ENCODE data around the gene CD7. TPM values are rescaled to one million over a fixed set of nuclear protein-coding genes. Genes with fewer than 3 reads are reported as not detected.

The CD7 gene
- total and polyA plus RNA-seq, 4 donors = 0.33 to 3.4 (median 1.7) TPM

- DNase-seq (no peak), ATAC-seq (ENCODE audit: low FRiP score) (peak; percentile 50)
- no peaks in the 10 kb centered on the region for H3K4me1 ChIP-seq (ENCODE audit: control insufficient read depth in 1 of 2, insufficient read depth in 2 of 2, low read length in 2 of 2)
- no peaks in the 10 kb centered on the region for H3K9me3 ChIP-seq (ENCODE audit: control insufficient read depth, low read length)
- no peaks in the 10 kb centered on the region for H3K36me3 ChIP-seq (ENCODE audit: control insufficient read depth in 1 of 2, insufficient read depth in 2 of 2, low read length in 1 of 2)
- no peaks in the 10 kb centered on the region for H3K27me3 ChIP-seq (ENCODE audit: control insufficient read depth in 1 of 2, insufficient read depth in 2 of 2, low read length in 1 of 2)
- 72 to 78% methylated on average over 19 to 20 of the region's 20 CpGs for WGBS, 2 donors
- H3K4me3 ChIP-seq (ENCODE audit: low read length in 2 of 2) = no peak overlapping the region
- intact Hi-C loops (cut with DNase I) = loop anchor here (10.0 kb wide), 2 partner anchors 198 to 408 kb away; no protein-coding TSS in a partner anchor
- H3K27ac ChIP-seq (ENCODE audit: low read depth in 1 of 2, low read length in 2 of 2) = no peak overlapping the region
These were observed 39.5 kb upstream of the CD7 start for GRCh38 chr17:82356845-82357355.

DNA sequence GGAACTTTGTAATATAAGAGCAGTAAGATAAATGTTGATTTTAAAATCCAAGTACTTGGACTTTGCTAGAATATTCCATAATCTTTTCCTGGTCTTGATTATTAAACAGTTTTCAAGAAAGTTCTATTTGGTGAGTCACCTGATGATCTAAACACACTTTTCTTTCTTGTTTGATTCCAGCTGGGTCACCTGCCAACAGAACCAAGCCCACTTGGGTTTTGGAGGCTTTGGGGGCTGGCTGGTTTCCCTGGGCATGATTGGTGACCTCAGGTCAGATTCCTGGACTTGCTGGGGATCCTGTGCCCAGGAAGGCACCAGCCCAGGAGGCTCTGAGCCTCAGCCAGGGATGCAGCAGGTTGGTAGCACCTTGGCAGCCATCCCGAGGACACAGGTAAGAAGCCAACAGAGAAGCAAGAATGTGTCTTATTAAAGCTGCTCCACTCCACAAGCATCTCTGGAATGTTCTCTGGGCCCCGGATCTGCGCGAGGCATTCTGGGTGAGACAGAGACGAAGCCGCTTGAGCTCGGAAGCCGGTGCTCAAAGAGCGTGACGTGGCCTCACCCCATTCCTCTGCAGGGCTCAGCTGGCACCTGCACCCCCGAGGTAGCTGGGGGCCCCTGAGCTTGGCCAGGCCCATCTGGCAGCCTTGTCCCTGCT is 38.5 kb upstream of the CD7 start:
- DNase-seq = no peak
- H3K4me3 ChIP-seq (ENCODE audit: low read length in 2 of 2) = no peak overlapping the region
- 20 to 27% methylated on average over 11 of the region's 11 CpGs for WGBS, 2 donors
- ATAC-seq (ENCODE audit: low FRiP score) = no peak
- H3K36me3 ChIP-seq (ENCODE audit: control insufficient read depth in 1 of 2, insufficient read depth in 2 of 2, low read length in 1 of 2) = no peaks in the 10 kb centered on the region
- intact Hi-C loops (cut with DNase I) = loop anchor here (10.0 kb wide), 2 partner anchors 199 to 409 kb away; no protein-coding TSS in a partner anchor
- H3K4me1 ChIP-seq (ENCODE audit: control insufficient read depth in 1 of 2, insufficient read depth in 2 of 2, low read length in 2 of 2) = no peaks in the 10 kb centered on the region
- no peak overlapping the region for H3K27ac ChIP-seq (ENCODE audit: low read depth in 1 of 2, low read length in 2 of 2)
- H3K27me3 ChIP-seq (ENCODE audit: control insufficient read depth in 1 of 2, insufficient read depth in 2 of 2, low read length in 1 of 2) = no peaks in the 10 kb centered on the region
- H3K9me3 ChIP-seq (ENCODE audit: control insufficient read depth, low read length) = no peaks in the 10 kb centered on the region

DNA sequence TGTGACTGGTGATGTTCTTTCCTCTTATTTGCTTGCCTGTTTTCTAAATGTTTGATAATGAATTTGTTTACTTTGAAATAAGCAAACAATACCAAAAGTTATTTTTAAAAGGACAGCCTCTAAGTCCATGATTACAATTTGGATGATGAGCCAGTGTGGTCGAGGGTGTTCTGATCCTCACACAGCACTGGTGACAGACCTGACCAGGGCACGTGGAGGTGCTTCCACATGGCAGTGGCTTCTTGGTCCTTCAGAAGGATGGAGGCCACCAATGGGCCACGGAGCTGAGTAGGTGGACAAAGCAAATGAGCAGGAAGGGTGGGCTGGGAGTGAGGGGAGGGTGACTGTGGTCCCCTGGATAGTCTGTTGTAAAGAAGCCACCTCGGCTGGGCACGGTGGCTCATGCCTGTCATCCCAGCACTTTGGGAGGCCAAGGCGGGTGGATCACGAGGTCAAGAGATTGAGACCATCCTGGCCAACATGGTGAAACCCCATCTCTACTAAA is 37.4 kb upstream of the CD7 start:
- DNase-seq = peak in 1 of 2 donors; percentile 58
- Histone ChIP-seq H3K4me1 (ENCODE audit: control insufficient read depth in 1 of 2, insufficient read depth in 2 of 2, low read length in 2 of 2) (no peaks in the 10 kb centered on the region), H3K27ac (ENCODE audit: low read depth in 1 of 2, low read length in 2 of 2) (no peak overlapping the region), H3K9me3 (ENCODE audit: control insufficient read depth, low read length) (no peaks in the 10 kb centered on the region), H3K27me3 (ENCODE audit: control insufficient read depth in 1 of 2, insufficient read depth in 2 of 2, low read length in 1 of 2) (no peaks in the 10 kb centered on the region), H3K36me3 (ENCODE audit: control insufficient read depth in 1 of 2, insufficient read depth in 2 of 2, low read length in 1 of 2) (no peaks in the 10 kb centered on the region), H3K4me3 (ENCODE audit: low read length in 2 of 2) (no peak overlapping the region)
- intact Hi-C loops (cut with DNase I) = loop anchor here (5.0 to 10.0 kb wide), 5 partner anchors 137 to 422 kb away; no protein-coding TSS in a partner anchor
- ATAC-seq (ENCODE audit: low FRiP score) = no peak
- WGBS, 2 donors = 94% methylated on average over 7 of the region's 7 CpGs

- ATAC-seq (ENCODE audit: low FRiP score) (no peak), DNase-seq (no peak)
- Histone ChIP-seq H3K36me3 (ENCODE audit: control insufficient read depth in 1 of 2, insufficient read depth in 2 of 2, low read length in 1 of 2) (no peaks in the 10 kb centered on the region), H3K4me1 (ENCODE audit: control insufficient read depth in 1 of 2, insufficient read depth in 2 of 2, low read length in 2 of 2) (no peaks in the 10 kb centered on the region), H3K9me3 (ENCODE audit: control insufficient read depth, low read length) (no peaks in the 10 kb centered on the region), H3K4me3 (ENCODE audit: low read length in 2 of 2) (no peak overlapping the region), H3K27ac (ENCODE audit: low read depth in 1 of 2, low read length in 2 of 2) (no peak overlapping the region), H3K27me3 (ENCODE audit: control insufficient read depth in 1 of 2, insufficient read depth in 2 of 2, low read length in 1 of 2) (no peaks in the 10 kb centered on the region)
- intact Hi-C loops (cut with DNase I) = loop anchor here (5.0 to 10.0 kb wide), 5 partner anchors 139 to 424 kb away; no protein-coding TSS in a partner anchor
- 89 to 93% methylated on average over 8 of the region's 8 CpGs for WGBS, 2 donors
These were observed 36.1 kb upstream of the CD7 start for GRCh38 chr17:82353484-82353883.

DNA sequence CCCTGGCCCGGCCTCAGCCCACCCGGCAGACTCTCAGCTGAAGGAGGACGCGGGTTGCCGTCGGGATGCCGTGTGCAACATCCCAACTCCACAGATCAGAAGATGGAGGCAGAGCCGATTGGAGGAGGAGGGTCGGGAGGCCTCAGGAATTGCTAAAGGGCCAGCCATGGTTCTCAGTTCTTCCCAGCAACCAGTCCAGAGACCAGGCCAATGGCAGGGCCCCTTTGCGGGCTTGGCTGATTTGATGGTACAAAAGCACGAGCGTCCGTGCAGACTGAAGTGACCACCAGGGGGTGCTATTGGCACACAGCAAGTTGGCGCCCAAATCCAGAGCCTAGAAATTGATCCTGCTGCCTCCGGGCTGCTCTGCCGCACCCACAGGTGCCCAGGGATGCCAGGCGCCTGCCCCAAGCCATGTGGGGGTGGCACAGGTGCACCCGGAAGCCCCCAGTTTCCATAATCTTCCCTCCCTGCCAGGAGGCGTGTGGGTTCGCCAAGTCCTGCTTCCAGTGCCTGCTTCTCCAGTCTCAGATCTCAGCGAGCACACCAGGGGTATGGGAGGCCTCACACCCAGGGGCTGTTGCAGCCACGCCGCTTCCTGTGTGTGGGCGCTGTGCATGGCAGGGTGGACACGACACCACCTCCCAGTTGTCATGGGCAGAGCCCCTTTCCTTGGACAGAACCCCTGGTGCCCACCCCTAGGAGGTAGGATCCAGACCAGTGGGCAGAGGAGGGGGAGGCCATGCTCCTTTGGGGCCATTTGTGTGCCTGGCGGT is 34.5 kb upstream of the CD7 start:
- Histone ChIP-seq H3K4me1 (ENCODE audit: control insufficient read depth in 1 of 2, insufficient read depth in 2 of 2, low read length in 2 of 2) (no peaks in the 10 kb centered on the region), H3K4me3 (ENCODE audit: low read length in 2 of 2) (no peak overlapping the region), H3K36me3 (ENCODE audit: control insufficient read depth in 1 of 2, insufficient read depth in 2 of 2, low read length in 1 of 2) (no peaks in the 10 kb centered on the region), H3K27me3 (ENCODE audit: control insufficient read depth in 1 of 2, insufficient read depth in 2 of 2, low read length in 1 of 2) (no peaks in the 10 kb centered on the region), H3K27ac (ENCODE audit: low read depth in 1 of 2, low read length in 2 of 2) (no peak overlapping the region), H3K9me3 (ENCODE audit: control insufficient read depth, low read length) (no peaks in the 10 kb centered on the region)
- ATAC-seq (ENCODE audit: low FRiP score) = peak; percentile 84
- 33 to 38% methylated on average over 25 to 26 of the region's 26 CpGs for WGBS, 2 donors
- DNase-seq = peak; percentile 88 to 93
- intact Hi-C loops (cut with DNase I) = loop anchor here (1.0 to 10.0 kb wide), 7 partner anchors 62 to 425 kb away; no protein-coding TSS in a partner anchor

DNA sequence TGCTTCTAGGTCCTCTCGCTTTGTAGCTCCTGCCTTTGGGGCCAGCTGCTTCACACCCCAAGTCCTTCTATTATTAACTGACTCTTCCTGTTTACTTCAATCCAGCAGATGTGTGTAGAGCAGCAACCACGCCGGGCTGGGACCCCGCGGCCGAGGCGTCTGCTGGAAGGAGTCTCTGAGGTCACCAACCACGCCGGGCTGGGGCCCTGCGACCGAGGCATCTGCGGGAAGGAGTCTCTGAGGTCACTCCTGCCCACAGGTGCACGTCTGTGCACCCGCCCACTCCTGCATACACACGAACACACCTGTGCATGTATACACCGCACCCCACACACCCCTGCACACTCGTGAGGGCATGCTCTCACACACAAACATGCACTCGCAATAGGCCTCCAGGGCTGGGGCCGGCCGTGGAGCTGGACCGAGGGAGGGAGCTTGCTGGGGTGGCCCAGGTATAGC is 33.9 kb upstream of the CD7 start:
- no peaks in the 10 kb centered on the region for H3K36me3 ChIP-seq (ENCODE audit: control insufficient read depth in 1 of 2, insufficient read depth in 2 of 2, low read length in 1 of 2)
- H3K27me3 ChIP-seq (ENCODE audit: control insufficient read depth in 1 of 2, insufficient read depth in 2 of 2, low read length in 1 of 2) = no peaks in the 10 kb centered on the region
- no peaks in the 10 kb centered on the region for H3K4me1 ChIP-seq (ENCODE audit: control insufficient read depth in 1 of 2, insufficient read depth in 2 of 2, low read length in 2 of 2)
- no peaks in the 10 kb centered on the region for H3K9me3 ChIP-seq (ENCODE audit: control insufficient read depth, low read length)
- no peak for DNase-seq
- H3K4me3 ChIP-seq (ENCODE audit: low read length in 2 of 2) = no peak overlapping the region
- intact Hi-C loops (cut with DNase I) = loop anchor here (1.0 to 10.0 kb wide), 7 partner anchors 63 to 426 kb away; no protein-coding TSS in a partner anchor
- no peak overlapping the region for H3K27ac ChIP-seq (ENCODE audit: low read depth in 1 of 2, low read length in 2 of 2)
- 68 to 70% methylated on average over 21 of the region's 21 CpGs for WGBS, 2 donors
- ATAC-seq (ENCODE audit: low FRiP score) = peak; percentile 34

GRCh38 chr17:82350182-82351030 is 33.0 kb upstream of the CD7 start:
- H3K36me3 ChIP-seq (ENCODE audit: control insufficient read depth in 1 of 2, insufficient read depth in 2 of 2, low read length in 1 of 2) = no peaks in the 10 kb centered on the region
- H3K27me3 ChIP-seq (ENCODE audit: control insufficient read depth in 1 of 2, insufficient read depth in 2 of 2, low read length in 1 of 2) = no peaks in the 10 kb centered on the region
- 90 to 94% methylated on average over 28 of the region's 28 CpGs for whole genome bisulfite sequencing, 2 donors
- intact Hi-C loops (cut with DNase I) = loop anchor here (1.0 to 10.0 kb wide), 7 partner anchors 64 to 427 kb away; no protein-coding TSS in a partner anchor
- DNase-seq (no peak), ATAC-seq (ENCODE audit: low FRiP score) (no peak)
- no peaks in the 10 kb centered on the region for H3K9me3 ChIP-seq (ENCODE audit: control insufficient read depth, low read length)
- no peak overlapping the region for H3K27ac ChIP-seq (ENCODE audit: low read depth in 1 of 2, low read length in 2 of 2)
- H3K4me1 ChIP-seq (ENCODE audit: control insufficient read depth in 1 of 2, insufficient read depth in 2 of 2, low read length in 2 of 2) = no peaks in the 10 kb centered on the region
- no peak overlapping the region for H3K4me3 ChIP-seq (ENCODE audit: low read length in 2 of 2)

DNA sequence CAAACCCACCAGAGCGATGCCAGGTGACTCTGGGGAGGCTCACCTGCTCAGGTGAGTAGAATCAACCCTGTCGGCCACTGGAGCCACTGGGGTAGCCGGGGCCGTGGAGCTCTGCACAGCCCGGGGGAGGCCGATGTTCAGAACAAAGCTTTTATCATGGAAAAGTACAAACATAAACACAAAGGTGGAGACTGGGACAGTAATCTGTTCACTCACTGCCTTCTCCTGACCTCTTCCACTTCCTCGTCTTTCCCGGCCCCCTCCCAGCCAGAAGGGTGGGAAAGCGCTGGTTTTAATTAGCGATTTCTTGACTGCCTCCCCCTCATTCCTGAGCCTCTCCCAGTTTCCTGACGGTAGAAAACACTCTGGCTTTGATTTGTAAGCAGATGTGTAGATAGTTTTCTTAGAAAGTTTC is 31.9 kb upstream of the CD7 start:
- no peak overlapping the region for H3K27ac ChIP-seq (ENCODE audit: low read depth in 1 of 2, low read length in 2 of 2)
- H3K4me1 ChIP-seq (ENCODE audit: control insufficient read depth in 1 of 2, insufficient read depth in 2 of 2, low read length in 2 of 2) = no peaks in the 10 kb centered on the region
- no peak overlapping the region for H3K4me3 ChIP-seq (ENCODE audit: low read length in 2 of 2)
- DNase-seq = no peak
- H3K27me3 ChIP-seq (ENCODE audit: control insufficient read depth in 1 of 2, insufficient read depth in 2 of 2, low read length in 1 of 2) = no peaks in the 10 kb centered on the region
- no peaks in the 10 kb centered on the region for H3K9me3 ChIP-seq (ENCODE audit: control insufficient read depth, low read length)
- no peaks in the 10 kb centered on the region for H3K36me3 ChIP-seq (ENCODE audit: control insufficient read depth in 1 of 2, insufficient read depth in 2 of 2, low read length in 1 of 2)
- ATAC-seq (ENCODE audit: low FRiP score) = no peak
- WGBS, 2 donors = 38 to 39% methylated on average over 11 of the region's 11 CpGs
- intact Hi-C loops (cut with DNase I) = no loop called here

Data from aorta (tissue), 5 donors.